K562 (cell line): Measurements from ENCODE around the gene ZDHHC8. TPM values are rescaled to one million over a fixed set of nuclear protein-coding genes. Genes with fewer than 3 reads are reported as not detected.
A peak's percentile ranks its signal among the peaks of the same experiment; 100 is the strongest.

ENCODE experiments used
- BMI1 ChIP-seq: fragments of 150-350 bp; IDR thresholded peaks from 2 replicates; pipeline ENCODE4 v1.6.1; 2014; ENCODE audit warnings: low read length
- MTA1 ChIP-seq: fragments of 450-650 bp; IDR thresholded peaks from 2 replicates; pipeline ENCODE4 v1.6.1; 2017; ENCODE audit warnings: borderline replicate concordance
- ZNF140 ChIP-seq: fragments of 250-450 bp; sonication (Bioruptor Pico); IDR thresholded peaks from 2 replicates; pipeline ENCODE4 v1.8.0; 2021; ENCODE audit warnings: moderate library complexity, mild to moderate bottlenecking, inconsistent platforms
- ZNF175 ChIP-seq: fragments of 200-800 bp; sonication (Bioruptor generic); IDR thresholded peaks from 2 replicates; pipeline ENCODE4 v1.6.1; 2016; ENCODE audit warnings: low read depth, mild to moderate bottlenecking, missing genetic modification characterization, missing compliant biosample characterization
- polyA plus RNA-seq, 8 experiments: library from polyadenylated mRNA; depleted of rRNA in 4 of 8; stranded (reverse) in 5 of 8; unstranded in 3 of 8; fragments of >200 nt; fragmentation: Nextera tagmentation in 2 of 8; fragmentation: Illumina TruSeq in 1 of 8; extraction: Ambion mirVana in 2 of 8; extraction: Trizol in 1 of 8; gene quantifications; 2 replicates each; pipeline versions ENCODE4 v1.2.1 to v1.2.3, GENCODE V29; 2011 to 2014; ENCODE audit warnings: inconsistent platforms in 1 of 8, missing spikeins in 1 of 8
- total RNA-seq, 7 experiments: library from RNA; depleted of rRNA in 6 of 7; stranded (reverse); fragments of >200 nt in 6 of 7; fragmentation: Illumina TruSeq in 2 of 7; extraction: Trizol in 2 of 7; gene quantifications; 2 replicates each; pipeline versions ENCODE4 v1.2.1 to v1.2.3, GENCODE V29; 2011 to 2021; ENCODE audit warnings: low replicate concordance in 1 of 7
- TF ChIP-seq, protein P1 (sequence below): fragments of 200-800 bp; sonication (Bioruptor generic); IDR thresholded peaks from 2 replicates; pipeline ENCODE4 v1.6.1; 2016; ENCODE audit warnings: missing genetic modification characterization, missing compliant biosample characterization
- TF ChIP-seq, protein P2 (sequence below), 2 experiments: fragments of 450-650 bp; IDR thresholded peaks; 2 replicates each; pipeline ENCODE4 v1.6.1; 2016; ENCODE audit warnings: mild to moderate bottlenecking in 2 of 2, borderline replicate concordance in 1 of 2, low read depth in 1 of 2, moderate library complexity in 1 of 2

Gene ZDHHC8
- total and polyA plus RNA-seq, 9 of the 15 experiments (the other 6 are each of a cell fraction or from before 2014, with no cell fraction given), result 0.04 to 109 (median 16.4) TPM

DNA sequence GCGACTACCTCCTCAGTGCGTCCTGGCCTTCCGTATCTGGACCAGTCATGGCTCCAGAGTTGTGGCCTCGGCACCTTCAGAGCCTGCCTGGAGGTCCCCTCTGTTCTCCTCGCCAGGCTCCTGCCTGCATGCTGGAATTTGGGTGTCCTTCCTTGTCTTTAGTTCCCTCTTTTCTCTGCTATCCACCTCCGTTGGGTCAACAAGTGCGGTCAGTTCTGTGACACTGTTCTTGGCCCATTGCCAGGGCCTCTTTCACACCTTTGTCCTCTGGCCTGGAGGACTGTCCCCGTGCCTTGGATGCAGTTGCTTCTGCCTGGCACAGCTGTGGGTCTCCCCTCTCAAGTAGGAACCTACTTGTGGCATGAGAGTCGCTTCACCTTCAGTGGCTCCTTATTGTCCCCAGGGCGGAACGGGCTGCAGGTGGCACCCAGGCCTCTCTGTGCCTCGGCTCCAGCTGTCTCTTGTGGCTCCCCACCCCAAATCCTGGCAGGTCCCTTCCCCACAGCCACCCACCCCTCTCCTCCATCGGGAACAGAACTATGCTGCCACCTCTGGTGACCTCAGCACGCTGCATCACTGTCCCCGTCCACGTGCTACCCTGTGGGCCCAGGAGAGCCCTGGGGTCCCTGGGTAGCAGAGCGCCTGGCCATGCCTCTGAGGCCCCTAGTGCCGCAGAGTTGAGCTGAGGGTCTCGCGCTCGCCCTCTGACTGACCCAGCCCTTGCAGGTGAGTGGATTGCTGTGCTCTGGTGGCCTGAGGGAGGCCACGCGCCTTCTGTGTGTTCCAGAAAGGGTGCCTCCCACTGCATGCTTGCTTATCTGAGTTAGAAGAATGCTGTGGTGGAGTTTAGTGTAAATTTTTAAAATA is 46.8 kb upstream of the ZDHHC8 start (continued):
- TF ChIP-seq, protein P1, sequence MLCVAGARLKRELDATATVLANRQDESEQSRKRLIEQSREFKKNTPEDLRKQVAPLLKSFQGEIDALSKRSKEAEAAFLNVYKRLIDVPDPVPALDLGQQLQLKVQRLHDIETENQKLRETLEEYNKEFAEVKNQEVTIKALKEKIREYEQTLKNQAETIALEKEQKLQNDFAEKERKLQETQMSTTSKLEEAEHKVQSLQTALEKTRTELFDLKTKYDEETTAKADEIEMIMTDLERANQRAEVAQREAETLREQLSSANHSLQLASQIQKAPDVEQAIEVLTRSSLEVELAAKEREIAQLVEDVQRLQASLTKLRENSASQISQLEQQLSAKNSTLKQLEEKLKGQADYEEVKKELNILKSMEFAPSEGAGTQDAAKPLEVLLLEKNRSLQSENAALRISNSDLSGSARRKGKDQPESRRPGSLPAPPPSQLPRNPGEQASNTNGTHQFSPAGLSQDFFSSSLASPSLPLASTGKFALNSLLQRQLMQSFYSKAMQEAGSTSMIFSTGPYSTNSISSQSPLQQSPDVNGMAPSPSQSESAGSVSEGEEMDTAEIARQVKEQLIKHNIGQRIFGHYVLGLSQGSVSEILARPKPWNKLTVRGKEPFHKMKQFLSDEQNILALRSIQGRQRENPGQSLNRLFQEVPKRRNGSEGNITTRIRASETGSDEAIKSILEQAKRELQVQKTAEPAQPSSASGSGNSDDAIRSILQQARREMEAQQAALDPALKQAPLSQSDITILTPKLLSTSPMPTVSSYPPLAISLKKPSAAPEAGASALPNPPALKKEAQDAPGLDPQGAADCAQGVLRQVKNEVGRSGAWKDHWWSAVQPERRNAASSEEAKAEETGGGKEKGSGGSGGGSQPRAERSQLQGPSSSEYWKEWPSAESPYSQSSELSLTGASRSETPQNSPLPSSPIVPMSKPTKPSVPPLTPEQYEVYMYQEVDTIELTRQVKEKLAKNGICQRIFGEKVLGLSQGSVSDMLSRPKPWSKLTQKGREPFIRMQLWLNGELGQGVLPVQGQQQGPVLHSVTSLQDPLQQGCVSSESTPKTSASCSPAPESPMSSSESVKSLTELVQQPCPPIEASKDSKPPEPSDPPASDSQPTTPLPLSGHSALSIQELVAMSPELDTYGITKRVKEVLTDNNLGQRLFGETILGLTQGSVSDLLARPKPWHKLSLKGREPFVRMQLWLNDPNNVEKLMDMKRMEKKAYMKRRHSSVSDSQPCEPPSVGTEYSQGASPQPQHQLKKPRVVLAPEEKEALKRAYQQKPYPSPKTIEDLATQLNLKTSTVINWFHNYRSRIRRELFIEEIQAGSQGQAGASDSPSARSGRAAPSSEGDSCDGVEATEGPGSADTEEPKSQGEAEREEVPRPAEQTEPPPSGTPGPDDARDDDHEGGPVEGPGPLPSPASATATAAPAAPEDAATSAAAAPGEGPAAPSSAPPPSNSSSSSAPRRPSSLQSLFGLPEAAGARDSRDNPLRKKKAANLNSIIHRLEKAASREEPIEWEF, result no peak
- TF ChIP-seq, protein P2, sequence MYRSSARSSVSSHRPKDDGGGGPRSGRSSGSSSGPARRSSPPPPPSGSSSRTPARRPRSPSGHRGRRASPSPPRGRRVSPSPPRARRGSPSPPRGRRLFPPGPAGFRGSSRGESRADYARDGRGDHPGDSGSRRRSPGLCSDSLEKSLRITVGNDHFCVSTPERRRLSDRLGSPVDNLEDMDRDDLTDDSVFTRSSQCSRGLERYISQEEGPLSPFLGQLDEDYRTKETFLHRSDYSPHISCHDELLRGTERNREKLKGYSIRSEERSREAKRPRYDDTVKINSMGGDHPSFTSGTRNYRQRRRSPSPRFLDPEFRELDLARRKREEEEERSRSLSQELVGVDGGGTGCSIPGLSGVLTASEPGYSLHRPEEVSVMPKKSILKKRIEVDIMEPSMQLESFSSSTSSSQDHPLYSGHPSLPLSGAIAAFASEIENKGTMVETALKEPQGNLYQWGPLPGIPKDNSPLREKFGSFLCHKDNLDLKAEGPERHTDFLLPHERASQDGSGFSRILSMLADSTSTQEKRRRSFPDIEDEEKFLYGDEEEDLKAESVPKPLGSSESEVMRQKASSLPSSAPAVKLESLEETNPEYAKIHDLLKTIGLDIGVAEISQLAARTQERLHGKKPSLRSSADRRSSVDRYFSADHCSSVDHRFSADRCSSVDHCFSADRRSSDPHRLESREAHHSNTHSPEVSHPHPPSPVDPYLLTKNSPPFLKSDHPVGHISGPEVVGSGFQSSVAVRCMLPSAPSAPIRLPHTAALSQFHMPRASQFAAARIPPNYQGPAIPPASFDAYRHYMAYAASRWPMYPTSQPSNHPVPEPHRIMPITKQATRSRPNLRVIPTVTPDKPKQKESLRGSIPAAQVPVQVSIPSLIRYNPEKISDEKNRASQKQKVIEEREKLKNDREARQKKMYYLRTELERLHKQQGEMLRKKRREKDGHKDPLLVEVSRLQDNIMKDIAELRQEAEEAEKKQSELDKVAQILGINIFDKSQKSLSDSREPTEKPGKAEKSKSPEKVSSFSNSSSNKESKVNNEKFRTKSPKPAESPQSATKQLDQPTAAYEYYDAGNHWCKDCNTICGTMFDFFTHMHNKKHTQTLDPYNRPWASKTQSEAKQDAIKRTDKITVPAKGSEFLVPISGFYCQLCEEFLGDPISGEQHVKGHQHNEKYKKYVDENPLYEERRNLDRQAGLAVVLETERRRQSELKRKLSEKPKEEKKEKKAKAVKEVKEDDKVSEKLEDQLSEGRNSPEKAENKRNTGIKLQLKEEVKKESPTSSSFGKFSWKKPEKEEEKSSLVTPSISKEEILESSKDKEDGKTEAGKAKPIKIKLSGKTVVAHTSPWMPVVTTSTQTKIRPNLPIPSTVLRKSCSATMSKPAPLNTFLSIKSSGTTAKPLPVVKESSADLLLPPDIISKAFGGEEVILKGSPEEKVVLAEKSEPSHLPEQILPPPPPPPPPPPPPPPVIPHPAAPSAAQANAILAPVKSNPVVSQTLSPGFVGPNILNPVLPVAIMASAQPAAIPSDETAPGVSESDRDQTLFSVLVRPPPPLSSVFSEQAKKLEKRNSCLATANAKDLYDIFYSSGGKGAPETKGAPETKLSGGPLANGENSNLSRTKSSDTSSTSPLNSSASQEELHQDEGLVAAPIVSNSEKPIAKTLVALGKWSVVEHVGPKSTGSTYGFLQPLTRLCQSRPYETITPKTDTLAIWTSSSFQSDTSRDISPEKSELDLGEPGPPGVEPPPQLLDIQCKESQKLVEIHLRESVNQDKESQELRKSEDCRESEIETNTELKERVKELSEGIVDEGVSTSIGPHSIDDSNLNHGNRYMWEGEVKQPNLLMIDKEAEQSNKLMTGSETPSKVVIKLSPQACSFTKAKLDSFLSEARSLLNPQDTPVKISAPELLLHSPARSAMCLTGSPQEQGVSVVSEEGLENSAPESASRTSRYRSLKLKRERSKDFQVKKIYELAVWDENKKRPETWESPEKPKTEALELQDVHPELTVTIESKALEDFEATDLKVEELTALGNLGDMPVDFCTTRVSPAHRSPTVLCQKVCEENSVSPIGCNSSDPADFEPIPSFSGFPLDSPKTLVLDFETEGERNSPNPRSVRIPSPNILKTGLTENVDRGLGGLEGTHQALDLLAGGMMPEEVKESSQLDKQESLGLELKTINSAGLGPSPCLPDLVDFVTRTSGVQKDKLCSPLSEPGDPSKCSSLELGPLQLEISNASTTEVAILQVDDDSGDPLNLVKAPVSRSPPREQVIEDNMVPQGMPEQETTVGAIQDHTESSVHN (IDR thresholded peaks at IDR 0.05; ENCODE audit: borderline replicate concordance in 1 of 2, low read depth in 1 of 2), result no peak
- TF ChIP-seq ZNF140 (CRISPR knock-in tag), result no peak
- no peak for TF ChIP-seq MTA1
- TF ChIP-seq BMI1, result 0 out of 2 replicates have a peak, but pooled peaks have one; percentile 34
- no peak for TF ChIP-seq ZNF175 (CRISPR knock-in tag)
